Chondrocyte (in vitro differentiated cells): ENCODE results near the gene TTC9B. TPM values are rescaled to one million over a fixed set of nuclear protein-coding genes. Genes with fewer than 3 reads are reported as not detected.

Source experiments
- DNase-seq: peaks from one replicate; pipeline ENCODE4 v3.0.0; 2021; ENCODE audit warnings: mixed read lengths, low spot score
- H3K27ac Mint-ChIP-seq: one replicate; pipeline ENCODE4 v1.8.0; 2021; ENCODE audit warnings: mild to moderate bottlenecking, moderate library complexity, mixed read lengths; ENCODE audit not compliant: unreplicated experiment
- H3K27me3 Mint-ChIP-seq: 2 replicates; pipeline ENCODE4 v1.8.0; 2021; ENCODE audit warnings: low read depth, mixed read lengths
- H3K36me3 Mint-ChIP-seq: 2 replicates; pipeline ENCODE4 v1.8.0; 2021; ENCODE audit warnings: low read depth, mixed read lengths
- H3K4me1 Mint-ChIP-seq: 2 replicates; pipeline ENCODE4 v1.8.0; 2021; ENCODE audit warnings: low read depth, mild to moderate bottlenecking, mixed read lengths
- H3K4me3 Mint-ChIP-seq: one replicate; pipeline ENCODE4 v1.8.0; 2021; ENCODE audit warnings: mild to moderate bottlenecking, moderate library complexity, mixed read lengths; ENCODE audit not compliant: unreplicated experiment
- H3K9me3 Mint-ChIP-seq: 2 replicates; pipeline ENCODE4 v1.8.0; 2021; ENCODE audit warnings: low read depth, mixed read lengths
- CTCF ChIP-seq: fragments of 200-600 bp; sonication (generic); IDR thresholded peaks from 2 replicates; pipeline ENCODE4 v1.5.0; 2021; ENCODE audit warnings: antibody characterized with exemption, mild to moderate bottlenecking, moderate library complexity
- total RNA-seq: library from RNA; stranded (reverse); gene quantifications from 3 replicates; pipeline ENCODE4 v1.2.1, GENCODE V29; 2021

The TTC9B gene
- total RNA-seq, 1 donor from 2014 or later = not detected

GRCh38 chr19:40247735-40248262 lies 29.6 kb upstream of the TTC9B start:
- Mint-ChIP-seq H3K4me1 (peaks cover 18% of the 10 kb centered on the region), H3K9me3 (no peaks in the 10 kb centered on the region), H3K27me3 (no peaks in the 10 kb centered on the region), H3K27ac (no peak overlapping the region), H3K4me3 (no peak overlapping the region), H3K36me3 (peaks cover 14% of the 10 kb centered on the region)
- DNase-seq = no peak
- no peak for TF ChIP-seq CTCF

GRCh38 chr19:40247178-40247577 lies 29.0 kb upstream of the TTC9B start:
- H3K27me3 Mint-ChIP-seq = no peaks in the 10 kb centered on the region
- no peak overlapping the region for H3K27ac Mint-ChIP-seq
- H3K9me3 Mint-ChIP-seq = no peaks in the 10 kb centered on the region
- no peak for DNase-seq
- no peak overlapping the region for H3K4me3 Mint-ChIP-seq
- H3K36me3 Mint-ChIP-seq = peaks cover 9% of the 10 kb centered on the region
- peaks cover 14% of the 10 kb centered on the region for H3K4me1 Mint-ChIP-seq
- no peak for TF ChIP-seq CTCF

GRCh38 chr19:40246292-40247073 lies 28.3 kb upstream of the TTC9B start:
- Mint-ChIP-seq H3K36me3 (peaks cover 8% of the 10 kb centered on the region), H3K27ac (no peak overlapping the region), H3K4me1 (peaks cover 14% of the 10 kb centered on the region), H3K9me3 (no peaks in the 10 kb centered on the region), H3K27me3 (no peaks in the 10 kb centered on the region), H3K4me3 (no peak overlapping the region)
- TF ChIP-seq CTCF = no peak
- DNase-seq = no peak

GRCh38 chr19:40245506-40246128 lies 27.4 kb upstream of the TTC9B start:
- H3K36me3 Mint-ChIP-seq = peaks cover 11% of the 10 kb centered on the region
- no peaks in the 10 kb centered on the region for H3K9me3 Mint-ChIP-seq
- H3K4me1 Mint-ChIP-seq = peaks cover 14% of the 10 kb centered on the region
- H3K27me3 Mint-ChIP-seq = no peaks in the 10 kb centered on the region
- no peak overlapping the region for H3K27ac Mint-ChIP-seq
- no peak overlapping the region for H3K4me3 Mint-ChIP-seq
- DNase-seq = no peak
- TF ChIP-seq CTCF = no peak

- H3K4me1 Mint-ChIP-seq = peaks cover 14% of the 10 kb centered on the region
- no peak for TF ChIP-seq CTCF
- no peaks in the 10 kb centered on the region for H3K9me3 Mint-ChIP-seq
- no peaks in the 10 kb centered on the region for H3K27me3 Mint-ChIP-seq
- no peak for DNase-seq
- no peak overlapping the region for H3K4me3 Mint-ChIP-seq
- peaks cover 7% of the 10 kb centered on the region for H3K36me3 Mint-ChIP-seq
- no peak overlapping the region for H3K27ac Mint-ChIP-seq
These were observed 26.6 kb upstream of the TTC9B start for GRCh38 chr19:40244579-40245317.
